Tibial nerve (tissue), 4 donors: ENCODE data around the gene EPHA7. TPM values are rescaled to one million over a fixed set of nuclear protein-coding genes. Genes with fewer than 3 reads are reported as not detected.

Source experiments
- DNase-seq, 2 donors: peaks; one replicate each; pipeline ENCODE4 v3.0.0-alpha.2; 2019; ENCODE audit warnings: low spot score in 2 of 2
- H3K27ac ChIP-seq, 4 donors: fragments of 200-600 bp; sonication (generic) in 3 of 4; one replicate each; pipeline ENCODE4 v1.5.1; 2017 to 2019; ENCODE audit warnings: mild to moderate bottlenecking in 1 of 4
- H3K27me3 ChIP-seq, 2 donors: fragments of 200-600 bp; sonication (generic) in 1 of 2; one replicate each; pipeline versions ENCODE4 v1.5.1 to v1.6.0; 2017 to 2019
- H3K36me3 ChIP-seq, 3 donors: fragments of 200-600 bp; sonication (generic); one replicate each; pipeline ENCODE4 v1.5.1; 2018 to 2019
- H3K4me1 ChIP-seq, 4 donors: fragments of 200-600 bp; sonication (generic) in 3 of 4; one replicate each; pipeline ENCODE4 v1.5.1; 2017 to 2019
- H3K4me3 ChIP-seq, 4 donors: fragments of 200-600 bp; sonication (generic) in 3 of 4; one replicate each; pipeline ENCODE4 v1.5.1; 2017 to 2019; ENCODE audit warnings: mild to moderate bottlenecking in 1 of 4, moderate library complexity in 1 of 4
- H3K9me3 ChIP-seq, 4 donors: fragments of 200-600 bp; sonication (generic) in 3 of 4; one replicate each; pipeline ENCODE4 v1.5.1; 2017 to 2019
- CTCF ChIP-seq, 5 experiments: fragments of 200-600 bp in 3 of 5; fragments of 450-650 bp in 2 of 5; sonication (generic) in 3 of 5; IDR thresholded peaks; one replicate each; pipeline ENCODE4 v1.5.1; 2016 to 2019; ENCODE audit warnings: antibody characterized with exemption in 5 of 5, mild to moderate bottlenecking in 3 of 5, moderate library complexity in 2 of 5
- EP300 ChIP-seq, 2 donors: sonication (generic); formaldehyde crosslinking; IDR thresholded peaks; one replicate each; pipeline ENCODE4 v1.6.1; 2017; ENCODE audit warnings: antibody characterized with exemption in 2 of 2, mild to moderate bottlenecking in 1 of 2
- POLR2A ChIP-seq, 2 donors: fragments of 450-650 bp; IDR thresholded peaks; one replicate each; pipeline ENCODE4 v1.6.1; 2017; ENCODE audit warnings: antibody characterized with exemption in 2 of 2, mild to moderate bottlenecking in 2 of 2, moderate library complexity in 2 of 2
- WGBS, 2 donors: methylation state at CpG; one replicate each; pipeline ENCODE4 v1.1.5; 2018; 5-methylcytosine and 5-hydroxymethylcytosine counted together
- total RNA-seq, 4 donors: library from RNA; depleted of rRNA; stranded (reverse); fragments of >200 nt; gene quantifications; one replicate each; pipeline ENCODE4 v1.1.0, GENCODE V29; 2016

EPHA7 gene
- total RNA-seq, 4 donors from 2014 or later = 0.60 to 2.0 (median 1.7) TPM

- H3K4me3 ChIP-seq = no peak overlapping the region
- H3K27ac ChIP-seq = no peak overlapping the region
- TF ChIP-seq CTCF (IDR thresholded peaks at IDR 0.05) = no peak
- no peak for TF ChIP-seq POLR2A (IDR thresholded peaks at IDR 0.05)
- TF ChIP-seq EP300 (IDR thresholded peaks at IDR 0.05) = no peak
- H3K36me3 ChIP-seq = no peaks in the 10 kb centered on the region
- peaks cover 0 to 25% (median 4%) of the 10 kb centered on the region in 4 donors for H3K4me1 ChIP-seq
- no peak for DNase-seq
- peaks cover 0 to 30% of the 10 kb centered on the region in 2 donors for H3K27me3 ChIP-seq
- H3K9me3 ChIP-seq = no peaks in the 10 kb centered on the region
Observed at GRCh38 chr6:93413190-93413589, 6.2 kb downstream of the EPHA7 start.

GRCh38 chr6:93412452-93412851, 6.9 kb downstream of the EPHA7 start:
- H3K9me3 ChIP-seq = no peaks in the 10 kb centered on the region
- DNase-seq = no peak
- H3K27ac ChIP-seq = no peak overlapping the region
- H3K4me1 ChIP-seq = peaks cover 0 to 18% (median 0%) of the 10 kb centered on the region in 4 donors
- H3K27me3 ChIP-seq = peaks cover 0 to 23% of the 10 kb centered on the region in 2 donors
- no peaks in the 10 kb centered on the region for H3K36me3 ChIP-seq
- no peak overlapping the region for H3K4me3 ChIP-seq
- no peak for TF ChIP-seq POLR2A (IDR thresholded peaks at IDR 0.05)
- TF ChIP-seq CTCF (IDR thresholded peaks at IDR 0.05) = no peak
- TF ChIP-seq EP300 (IDR thresholded peaks at IDR 0.05) = no peak

GRCh38 chr6:93407186-93407585, 12.2 kb downstream of the EPHA7 start:
- WGBS, 2 donors = 83% methylated on average over 1 of the region's 1 CpG
- Histone ChIP-seq H3K36me3 (no peaks in the 10 kb centered on the region), H3K27ac (no peak overlapping the region), H3K4me1 (no peaks in the 10 kb centered on the region), H3K27me3 (no peaks in the 10 kb centered on the region), H3K9me3 (no peaks in the 10 kb centered on the region), H3K4me3 (no peak overlapping the region)
- no peak for DNase-seq
- no peak for TF ChIP-seq EP300 (IDR thresholded peaks at IDR 0.05)

GRCh38 chr6:93403390-93403789, 16.0 kb downstream of the EPHA7 start:
- Histone ChIP-seq H3K27me3 (no peaks in the 10 kb centered on the region), H3K4me1 (peaks cover 0 to 4% (median 0%) of the 10 kb centered on the region in 4 donors), H3K4me3 (no peak overlapping the region), H3K9me3 (no peaks in the 10 kb centered on the region), H3K36me3 (no peaks in the 10 kb centered on the region), H3K27ac (no peak overlapping the region)
- TF ChIP-seq POLR2A (IDR thresholded peaks at IDR 0.05) (no peak), EP300 (IDR thresholded peaks at IDR 0.05) (no peak), CTCF (IDR thresholded peaks at IDR 0.05) (no peak)
- 97 to 99% methylated on average over 3 of the region's 3 CpGs for WGBS, 2 donors
- DNase-seq = no peak

- WGBS, 2 donors = 12 to 24% methylated on average over 1 of the region's 1 CpG
- TF ChIP-seq EP300 (IDR thresholded peaks at IDR 0.05) (no peak), CTCF (IDR thresholded peaks at IDR 0.05) (no peak), POLR2A (IDR thresholded peaks at IDR 0.05) (no peak)
- no peak for DNase-seq
- H3K27ac ChIP-seq = no peak overlapping the region
- no peaks in the 10 kb centered on the region for H3K9me3 ChIP-seq
- H3K27me3 ChIP-seq = no peaks in the 10 kb centered on the region
- H3K4me1 ChIP-seq = peaks cover 0 to 4% (median 0%) of the 10 kb centered on the region in 4 donors
- H3K36me3 ChIP-seq = no peaks in the 10 kb centered on the region
- no peak overlapping the region for H3K4me3 ChIP-seq
Observed at GRCh38 chr6:93398723-93399122, 20.6 kb downstream of the EPHA7 start.

GRCh38 chr6:93394471-93394870, 24.9 kb downstream of the EPHA7 start:
- no peaks in the 10 kb centered on the region for H3K9me3 ChIP-seq
- no peak for TF ChIP-seq EP300 (IDR thresholded peaks at IDR 0.05)
- no peak for TF ChIP-seq CTCF (IDR thresholded peaks at IDR 0.05)
- no peak for TF ChIP-seq POLR2A (IDR thresholded peaks at IDR 0.05)
- DNase-seq = no peak
- 78 to 82% methylated on average over 2 of the region's 2 CpGs for WGBS, 2 donors
- H3K27me3 ChIP-seq = no peaks in the 10 kb centered on the region
- H3K4me3 ChIP-seq = no peak overlapping the region
- no peaks in the 10 kb centered on the region for H3K36me3 ChIP-seq
- H3K4me1 ChIP-seq = peaks cover 0 to 4% (median 0%) of the 10 kb centered on the region in 4 donors
- no peak overlapping the region for H3K27ac ChIP-seq
